Adrenal gland (tissue), 12 donors: ENCODE measurements around the gene LATS1. TPM values are rescaled to one million over a fixed set of nuclear protein-coding genes. Genes with fewer than 3 reads are reported as not detected.
"Not testable (repeated sequence)": the region's sequence is repeated elsewhere in the genome, so short reads cannot be mapped to it uniquely, and the experiment has no call there.

Experiments used
- DNase-seq, 7 donors: peaks; one replicate each; pipeline ENCODE4 v3.0.0-alpha.2; 2019 to 2020
- H3K27ac ChIP-seq, 5 donors: fragments of 200-600 bp; sonication (generic) in 4 of 5; 1 replicate in 3 of 5; 2 replicates in 2 of 5; pipeline versions ENCODE4 v1.5.1 to v1.8.0; 2016 to 2020; ENCODE audit warnings: mild to moderate bottlenecking in 1 of 5
- H3K27me3 ChIP-seq: fragments of 200-600 bp; 2 replicates; pipeline ENCODE4 v1.8.0; 2021
- H3K36me3 ChIP-seq, 2 donors: fragments of 200-600 bp; replicated peaks in 1 of 2; 1 replicate in 1 of 2; 2 replicates in 1 of 2; pipeline versions ENCODE4 v1.5.1 to v1.8.0; 2018 to 2022
- H3K4me1 ChIP-seq, 2 donors: fragments of 200-600 bp; replicated peaks in 1 of 2; 1 replicate in 1 of 2; 2 replicates in 1 of 2; pipeline versions ENCODE4 v1.5.1 to v1.8.0; 2018 to 2021
- H3K4me3 ChIP-seq, 4 donors: fragments of 200-600 bp; sonication (generic) in 3 of 4; one replicate each; pipeline ENCODE4 v1.5.1; 2016 to 2018
- H3K9me3 ChIP-seq, 3 donors: fragments of 200-600 bp; sonication (generic) in 1 of 3; replicated peaks in 1 of 3; 1 replicate in 2 of 3; 2 replicates in 1 of 3; pipeline versions ENCODE4 v1.5.1 to v1.8.0; 2016 to 2021
- CTCF ChIP-seq, 6 experiments: fragments of 450-650 bp in 4 of 6; fragments of 200-600 bp in 2 of 6; sonication (generic) in 1 of 6; IDR thresholded peaks; 1 replicate in 5 of 6; 2 replicates in 1 of 6; pipeline versions ENCODE4 v1.5.1 to v1.8.0; 2016 to 2021; ENCODE audit warnings: antibody characterized with exemption in 6 of 6, mild to moderate bottlenecking in 2 of 6, moderate library complexity in 1 of 6
- POLR2A ChIP-seq, 2 donors: fragments of 450-650 bp; IDR thresholded peaks; one replicate each; pipeline ENCODE4 v1.6.1; 2017; ENCODE audit warnings: antibody characterized with exemption in 2 of 2, mild to moderate bottlenecking in 2 of 2, moderate library complexity in 1 of 2
- WGBS, 4 donors: extraction: QIAGEN DNeasy Blood & Tissue Kit in 2 of 4; methylation state at CpG; one replicate each; pipeline versions ENCODE4 v1.1.5 to v1.1.7; 2013 to 2017; 5-methylcytosine and 5-hydroxymethylcytosine counted together
- intact Hi-C, 2 donors: fragments of 100-400 bp; cut with DNase I; formaldehyde crosslinking; loops; one replicate each; pipeline versions ENCODE4 v1.14.1 to v1.15.0; 2022 to 2023
- polyA plus RNA-seq, 3 donors: library from polyadenylated mRNA; stranded (reverse); fragments of 200-250 nt in 2 of 3; fragments of 350-450 nt in 1 of 3; fragmentation: Illumina TruSeq in 1 of 3; extraction: RNeasy Lipid Tissue Mini Kit (QIAGEN cat#74804) in 1 of 3; gene quantifications; one replicate each; pipeline ENCODE4 v1.2.3, GENCODE V29; 2013 to 2014
- total RNA-seq, 9 donors: library from RNA; depleted of rRNA in 4 of 9; stranded (reverse); fragments of >200 nt in 4 of 9; fragments of 120-200 nt in 1 of 9; fragmentation: NEBNext Ultra II Directional in 1 of 9; extraction: Animal tissue kit (Norgen Biotek cat#: 25700) in 1 of 9; gene quantifications; one replicate each; pipeline versions ENCODE4 v1.1.0 to v1.2.4, GENCODE V29; 2013 to 2023
- donor health status: healthy with polysubstance abuse.
- donor health status: Bipolar disorder and iron deficiency.
- donor health status: DM: yes; HTN: yes; CAD: no.
- donor health status: DM: no; HTN: no; CAD: no.
- donor health status: DM: no; HTN: no; CAD: no.
- donor health status: DM: yes; HTN: yes; CAD: no.

The LATS1 gene
- total and polyA plus RNA-seq, 12 donors = 6.2 to 39.6 (median 24.2) TPM

- no peak for DNase-seq
- Histone ChIP-seq H3K9me3 (peaks cover 0 to 8% (median 0%) of the 10 kb centered on the region in 3 donors), H3K4me3 (no peak overlapping the region), H3K4me1 (no peaks in the 10 kb centered on the region), H3K36me3 (peaks cover 0 to 37% of the 10 kb centered on the region in 2 donors), H3K27me3 (no peaks in the 10 kb centered on the region), H3K27ac (no peak overlapping the region)
- WGBS, 4 donors = 63 to 80% (median 74%) methylated on average over 1 of the region's 1 CpG
- intact Hi-C loops = no loop called here
- no peak for TF ChIP-seq CTCF (IDR thresholded peaks at IDR 0.05)
- TF ChIP-seq POLR2A (IDR thresholded peaks at IDR 0.05) = no peak
These were observed 37.4 kb downstream of the LATS1 start for GRCh38 chr6:149680503-149680902.

GRCh38 chr6:149672265-149672664 is 45.6 kb downstream of the LATS1 start:
- H3K27ac ChIP-seq, H3K4me3 ChIP-seq, H3K4me1 ChIP-seq, H3K27me3 ChIP-seq, DNase-seq, intact Hi-C loops, H3K9me3 ChIP-seq: not testable (repeated sequence)
- H3K36me3 ChIP-seq = peaks cover 0 to 73% of the 10 kb centered on the region in 2 donors

- TF ChIP-seq CTCF (IDR thresholded peaks at IDR 0.05) = no peak
- no peak for TF ChIP-seq POLR2A (IDR thresholded peaks at IDR 0.05)
These were observed 57.9 kb downstream of the LATS1 start for GRCh38 chr6:149660028-149660427.

GRCh38 chr6:149657441-149657840 is 60.5 kb downstream of the LATS1 start:
- TF ChIP-seq POLR2A (IDR thresholded peaks at IDR 0.05) (no peak), CTCF (IDR thresholded peaks at IDR 0.05) (no peak)
- DNase-seq = no peak
- no peaks in the 10 kb centered on the region for H3K4me1 ChIP-seq
- H3K27ac ChIP-seq = no peak overlapping the region
- intact Hi-C loops = no loop called here
- WGBS, 4 donors = 94 to 98% (median 96%) methylated on average over 5 of the region's 5 CpGs
- H3K27me3 ChIP-seq = no peaks in the 10 kb centered on the region
- no peak overlapping the region for H3K4me3 ChIP-seq
- peaks cover 0 to 15% of the 10 kb centered on the region in 2 donors for H3K36me3 ChIP-seq
- H3K9me3 ChIP-seq = no peaks in the 10 kb centered on the region

More at GRCh38 chr6:149660028-149660427, 57.9 kb downstream of the LATS1 start:
- H3K4me3 ChIP-seq = no peak overlapping the region
- WGBS, 4 donors = 85 to 97% (median 95%) methylated on average over 4 of the region's 4 CpGs
- H3K27me3 ChIP-seq = no peaks in the 10 kb centered on the region
- no peak for DNase-seq
- intact Hi-C loops = no loop called here
- H3K4me1 ChIP-seq = no peaks in the 10 kb centered on the region
- peaks cover 0 to 27% of the 10 kb centered on the region in 2 donors for H3K36me3 ChIP-seq
- no peak overlapping the region for H3K27ac ChIP-seq
- H3K9me3 ChIP-seq = no peaks in the 10 kb centered on the region

- H3K36me3 ChIP-seq = no peaks in the 10 kb centered on the region
- H3K4me1 ChIP-seq = peaks cover 0 to 11% of the 10 kb centered on the region in 2 donors
- intact Hi-C loops = no loop called here
- no peak for TF ChIP-seq CTCF (IDR thresholded peaks at IDR 0.05)
- no peak for TF ChIP-seq POLR2A (IDR thresholded peaks at IDR 0.05)
- H3K4me3 ChIP-seq = no peak overlapping the region
- no peak for DNase-seq
- no peaks in the 10 kb centered on the region for H3K27me3 ChIP-seq
- H3K27ac ChIP-seq = no peak overlapping the region
- no peaks in the 10 kb centered on the region for H3K9me3 ChIP-seq
These were observed 66.8 kb downstream of the LATS1 start for GRCh38 chr6:149651056-149651455.
